RWPE2 (cell line): ENCODE results near the gene EPC1.
A peak's percentile ranks its signal among the peaks of the same experiment; 100 is the strongest.

ENCODE experiments used
- ATAC-seq: fragments of 200-7000 bp; cut with Tn5 transposase; 3 replicates; pipeline ENCODE4 v1.9.1; 2021; ENCODE audit warnings: low read depth
- DNase-seq: peaks from one replicate; pipeline ENCODE4 v3.0.0-alpha.2; 2020; ENCODE audit warnings: low spot score
- H3K27ac ChIP-seq: fragments of 450-650 bp; 2 replicates; pipeline ENCODE4 v1.5.1; 2017; ENCODE audit warnings: mild to moderate bottlenecking; ENCODE audit not compliant: poor library complexity, severe bottlenecking
- H3K27me3 ChIP-seq: fragments of 250-450 bp; sonication (Bioruptor Pico); 2 replicates; pipeline ENCODE4 v1.5.1; 2021; ENCODE audit warnings: mild to moderate bottlenecking, moderate library complexity; ENCODE audit not compliant: insufficient read depth, poor library complexity, severe bottlenecking
- H3K36me3 ChIP-seq: fragments of 250-450 bp; sonication (Bioruptor Pico); 2 replicates; pipeline ENCODE4 v1.5.1; 2020; ENCODE audit warnings: low read depth, mild to moderate bottlenecking, moderate library complexity
- H3K4me1 ChIP-seq: fragments of 250-450 bp; sonication (Bioruptor Pico); 2 replicates; pipeline ENCODE4 v1.5.1; 2021; ENCODE audit warnings: mild to moderate bottlenecking, moderate library complexity; ENCODE audit not compliant: insufficient read depth, poor library complexity, severe bottlenecking
- H3K4me3 ChIP-seq: fragments of 250-450 bp; sonication (Bioruptor Pico); 2 replicates; pipeline ENCODE4 v1.5.1; 2021; ENCODE audit warnings: mild to moderate bottlenecking, moderate library complexity; ENCODE audit not compliant: severe bottlenecking
- H3K9me3 ChIP-seq: fragments of 250-450 bp; sonication (Bioruptor Pico); 2 replicates; pipeline ENCODE4 v1.5.1; 2021; ENCODE audit warnings: mild to moderate bottlenecking, moderate library complexity; ENCODE audit not compliant: severe bottlenecking
- TF ChIP-seq, protein P1 (sequence below): fragments of 450-650 bp; IDR thresholded peaks from one replicate; pipeline ENCODE4 v1.5.1; 2017; ENCODE audit warnings: mild to moderate bottlenecking, moderate library complexity; ENCODE audit not compliant: poor library complexity, severe bottlenecking

EPC1 gene

DNA sequence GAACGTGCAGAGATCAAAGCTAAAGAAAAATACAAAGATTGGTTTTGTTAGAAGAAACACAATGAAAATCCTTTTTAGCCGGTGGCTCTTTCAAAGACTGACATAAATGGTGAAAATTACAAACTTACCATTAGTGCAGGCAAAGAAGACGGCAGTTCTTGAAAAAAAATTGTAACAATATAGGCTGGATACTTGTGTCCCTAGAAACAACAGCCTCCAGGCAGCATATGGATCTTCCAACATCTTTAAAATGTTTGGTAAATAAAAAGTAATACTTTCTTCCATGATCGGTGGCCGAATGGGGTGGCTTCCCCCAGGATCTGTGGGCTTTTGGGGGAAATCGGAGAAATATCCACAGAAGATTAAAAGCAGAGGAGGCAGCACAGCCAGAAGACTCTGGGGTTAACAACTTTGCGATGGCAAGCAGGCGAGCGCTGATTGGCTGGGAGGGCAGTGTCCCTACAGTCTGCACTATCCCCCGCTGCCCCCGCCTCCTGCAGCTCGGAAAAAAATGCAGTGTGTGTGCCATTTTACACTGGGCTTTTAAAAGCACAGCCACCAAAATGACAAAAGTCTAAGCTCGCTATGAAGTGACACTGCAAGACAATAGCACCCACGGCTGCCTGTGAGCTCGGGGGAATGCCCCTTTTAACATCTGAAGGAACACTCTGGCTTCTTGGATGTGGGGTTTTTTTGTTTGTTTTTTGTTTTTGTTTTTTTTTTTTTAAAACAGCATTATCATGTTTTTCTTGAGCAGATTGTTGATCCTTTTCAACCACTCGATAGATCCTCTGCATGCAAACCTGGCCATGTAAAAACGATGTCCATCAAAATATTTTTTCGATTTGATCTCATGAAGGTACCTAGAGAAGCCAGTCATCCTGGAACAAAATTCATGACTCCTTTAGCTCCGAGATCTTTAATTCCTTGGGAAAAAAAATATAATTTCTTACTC, 31.7 kb upstream of the EPC1 start:
- TF ChIP-seq, protein P1, sequence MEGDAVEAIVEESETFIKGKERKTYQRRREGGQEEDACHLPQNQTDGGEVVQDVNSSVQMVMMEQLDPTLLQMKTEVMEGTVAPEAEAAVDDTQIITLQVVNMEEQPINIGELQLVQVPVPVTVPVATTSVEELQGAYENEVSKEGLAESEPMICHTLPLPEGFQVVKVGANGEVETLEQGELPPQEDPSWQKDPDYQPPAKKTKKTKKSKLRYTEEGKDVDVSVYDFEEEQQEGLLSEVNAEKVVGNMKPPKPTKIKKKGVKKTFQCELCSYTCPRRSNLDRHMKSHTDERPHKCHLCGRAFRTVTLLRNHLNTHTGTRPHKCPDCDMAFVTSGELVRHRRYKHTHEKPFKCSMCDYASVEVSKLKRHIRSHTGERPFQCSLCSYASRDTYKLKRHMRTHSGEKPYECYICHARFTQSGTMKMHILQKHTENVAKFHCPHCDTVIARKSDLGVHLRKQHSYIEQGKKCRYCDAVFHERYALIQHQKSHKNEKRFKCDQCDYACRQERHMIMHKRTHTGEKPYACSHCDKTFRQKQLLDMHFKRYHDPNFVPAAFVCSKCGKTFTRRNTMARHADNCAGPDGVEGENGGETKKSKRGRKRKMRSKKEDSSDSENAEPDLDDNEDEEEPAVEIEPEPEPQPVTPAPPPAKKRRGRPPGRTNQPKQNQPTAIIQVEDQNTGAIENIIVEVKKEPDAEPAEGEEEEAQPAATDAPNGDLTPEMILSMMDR = no peak
- Histone ChIP-seq H3K36me3 (no peaks in the 10 kb centered on the region), H3K27me3 (no peaks in the 10 kb centered on the region), H3K4me3 (peak overlapping the region; percentile 63), H3K27ac (peak overlapping the region; percentile 71), H3K4me1 (peaks cover 20% of the 10 kb centered on the region), H3K9me3 (no peaks in the 10 kb centered on the region)
- DNase-seq (peak; percentile 86), ATAC-seq (peak; percentile 91)

DNA sequence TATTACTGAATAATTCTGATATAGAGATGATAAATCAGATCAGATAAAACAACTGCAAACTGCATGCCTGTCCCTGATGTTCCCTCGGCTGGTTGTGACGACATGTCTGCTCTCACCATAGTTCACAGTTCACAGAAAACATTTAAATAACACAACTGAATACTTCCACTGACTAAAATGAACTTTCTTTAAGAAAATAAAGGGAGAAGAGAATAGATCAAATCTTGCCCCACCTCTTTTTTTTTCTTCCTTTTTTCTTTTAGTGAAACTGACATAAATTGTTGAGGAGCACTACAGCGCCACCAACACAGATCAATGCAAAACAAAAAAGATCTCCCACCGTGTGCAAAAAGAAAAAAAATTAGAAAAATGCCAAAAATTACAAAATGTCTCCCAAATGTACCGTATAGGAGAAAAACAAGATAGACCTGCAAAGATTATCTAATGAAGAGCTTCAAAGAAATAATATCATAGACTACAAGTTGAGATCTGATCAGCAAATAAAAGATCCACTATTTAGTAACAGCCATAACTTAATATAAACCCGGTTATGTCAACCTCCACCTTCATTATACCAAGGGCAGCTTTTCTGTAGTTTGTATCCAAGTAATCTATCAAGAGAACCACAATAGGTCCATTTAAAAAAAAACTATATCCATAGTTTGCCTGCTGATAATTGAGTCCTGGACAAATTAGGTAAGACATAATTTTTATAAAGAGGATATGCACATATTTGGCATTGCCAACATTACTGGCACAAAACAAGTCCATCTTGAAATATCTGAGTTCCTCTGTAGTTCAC, 30.7 kb upstream of the EPC1 start:
- DNase-seq = no peak
- TF ChIP-seq, protein P1 = peak; percentile 83

DNA sequence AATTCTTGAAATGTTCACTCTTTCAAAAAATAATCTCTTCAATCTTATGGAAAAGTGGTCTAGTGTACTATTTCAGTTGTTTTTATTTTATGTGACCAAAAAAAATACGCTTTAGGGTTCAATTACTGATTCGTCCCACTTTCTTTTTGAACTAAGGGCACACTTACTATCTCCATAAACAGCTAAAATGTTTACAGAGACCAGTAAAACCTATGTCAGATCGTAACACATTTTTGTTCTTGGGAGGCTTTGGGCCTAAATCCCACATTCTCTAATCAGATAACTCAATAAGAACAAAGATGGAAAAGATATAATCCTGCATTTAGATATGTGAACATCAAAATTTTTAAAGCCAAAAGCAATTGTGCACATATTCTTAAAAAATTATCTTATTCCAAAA, 29.8 kb upstream of the EPC1 start:
- ATAC-seq (no peak), DNase-seq (no peak)
- Histone ChIP-seq H3K27ac (peak overlapping the region; percentile 71), H3K27me3 (no peaks in the 10 kb centered on the region), H3K36me3 (no peaks in the 10 kb centered on the region), H3K9me3 (no peaks in the 10 kb centered on the region), H3K4me1 (peaks cover 20% of the 10 kb centered on the region), H3K4me3 (peak overlapping the region; percentile 63)
- TF ChIP-seq, protein P1 = no peak

More for the DNA sequence above, 30.7 kb upstream of the EPC1 start:
- ATAC-seq = peak; percentile 24; the same call in 2 of the 3 replicates
- Histone ChIP-seq H3K4me1 (peaks cover 20% of the 10 kb centered on the region), H3K27me3 (no peaks in the 10 kb centered on the region), H3K9me3 (no peaks in the 10 kb centered on the region), H3K36me3 (no peaks in the 10 kb centered on the region), H3K27ac (peak overlapping the region; percentile 71), H3K4me3 (peak overlapping the region; percentile 63)

DNA sequence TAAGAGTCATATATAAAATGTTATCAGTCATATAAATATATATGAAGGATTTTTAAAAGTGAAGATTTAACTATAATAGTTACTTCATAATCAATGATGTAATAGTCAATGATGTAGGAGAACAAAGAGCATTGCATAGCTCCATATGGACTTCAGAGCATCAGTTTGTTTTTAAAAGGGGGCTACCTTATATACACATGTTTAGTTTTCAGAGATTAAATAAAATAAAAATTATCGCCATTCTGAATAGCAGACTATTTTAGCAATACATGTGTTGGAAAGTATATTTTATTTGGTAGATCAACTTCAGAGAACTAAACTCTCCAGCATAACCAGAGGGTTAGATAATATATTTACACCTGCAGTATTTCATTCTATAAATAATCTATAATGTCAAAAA, 29.1 kb upstream of the EPC1 start:
- Histone ChIP-seq H3K36me3 (no peaks in the 10 kb centered on the region), H3K27me3 (no peaks in the 10 kb centered on the region), H3K4me3 (peak overlapping the region; percentile 63), H3K4me1 (peaks cover 20% of the 10 kb centered on the region), H3K9me3 (no peaks in the 10 kb centered on the region), H3K27ac (no peak overlapping the region)
- TF ChIP-seq, protein P1 = no peak
- ATAC-seq (no peak), DNase-seq (no peak)
